Right lobe of liver (tissue), 4 donors: ENCODE results near the gene RNASE13.
"Not testable (repeated sequence)": the region's sequence is repeated elsewhere in the genome, so short reads cannot be mapped to it uniquely, and the experiment has no call there.

Experiments
- POLR2A ChIP-seq: fragments of 450-650 bp; IDR thresholded peaks from one replicate; pipeline ENCODE4 v1.6.1; 2017; ENCODE audit warnings: antibody characterized with exemption, mild to moderate bottlenecking
- TF ChIP-seq, protein P1 (sequence below), 4 donors: fragments of 200-600 bp in 3 of 4; fragments of 450-650 bp in 1 of 4; IDR thresholded peaks; one replicate each; pipeline versions ENCODE4 v1.5.1 to v1.8.0; 2016 to 2022; ENCODE audit warnings: antibody characterized with exemption in 4 of 4, mild to moderate bottlenecking in 2 of 4
- donor health status: DM: no; HTN: no; CAD: no.
- donor health status: DM: no; HTN: no; CAD: no.
- donor health status: DM: no; HTN: yes; CAD: no.

DNA sequence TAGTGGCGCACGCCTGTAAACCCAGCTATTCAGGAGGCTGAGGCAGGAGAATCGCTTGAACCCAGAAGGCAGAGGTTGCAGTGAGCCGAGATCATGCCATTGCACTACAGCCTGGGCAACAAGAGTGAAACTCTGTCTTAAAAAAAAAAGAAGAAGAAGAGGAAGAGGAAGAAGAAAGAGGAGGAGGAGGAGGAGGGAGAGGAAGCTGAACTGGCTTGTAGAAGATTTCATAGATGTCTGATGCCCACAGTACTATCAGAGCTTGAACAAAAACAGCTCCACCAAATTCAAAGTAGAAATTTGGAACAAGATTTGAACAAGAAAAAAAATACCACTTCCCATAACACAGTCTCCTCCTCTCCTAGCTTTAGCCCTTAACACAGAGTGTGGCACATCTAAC, 49.0 kb downstream of the RNASE13 start:
- TF ChIP-seq, protein P1, sequence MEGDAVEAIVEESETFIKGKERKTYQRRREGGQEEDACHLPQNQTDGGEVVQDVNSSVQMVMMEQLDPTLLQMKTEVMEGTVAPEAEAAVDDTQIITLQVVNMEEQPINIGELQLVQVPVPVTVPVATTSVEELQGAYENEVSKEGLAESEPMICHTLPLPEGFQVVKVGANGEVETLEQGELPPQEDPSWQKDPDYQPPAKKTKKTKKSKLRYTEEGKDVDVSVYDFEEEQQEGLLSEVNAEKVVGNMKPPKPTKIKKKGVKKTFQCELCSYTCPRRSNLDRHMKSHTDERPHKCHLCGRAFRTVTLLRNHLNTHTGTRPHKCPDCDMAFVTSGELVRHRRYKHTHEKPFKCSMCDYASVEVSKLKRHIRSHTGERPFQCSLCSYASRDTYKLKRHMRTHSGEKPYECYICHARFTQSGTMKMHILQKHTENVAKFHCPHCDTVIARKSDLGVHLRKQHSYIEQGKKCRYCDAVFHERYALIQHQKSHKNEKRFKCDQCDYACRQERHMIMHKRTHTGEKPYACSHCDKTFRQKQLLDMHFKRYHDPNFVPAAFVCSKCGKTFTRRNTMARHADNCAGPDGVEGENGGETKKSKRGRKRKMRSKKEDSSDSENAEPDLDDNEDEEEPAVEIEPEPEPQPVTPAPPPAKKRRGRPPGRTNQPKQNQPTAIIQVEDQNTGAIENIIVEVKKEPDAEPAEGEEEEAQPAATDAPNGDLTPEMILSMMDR (IDR thresholded peaks at IDR 0.05), result not testable (repeated sequence)
- TF ChIP-seq POLR2A, result not testable (repeated sequence)
